Activated CD4-positive, alpha-beta T cell treated with anti-CD3 and anti-CD28 coated beads, Interleukin-2, amount 50 U/mL, for 24 hours (primary cell): Measurements from ENCODE around the gene ETFBKMT.

Experiments used
- DNase-seq, 2 donors: peaks; one replicate each; pipeline ENCODE4 v3.0.0-alpha.2; 2020; ENCODE audit warnings: low read depth in 1 of 2, low spot score in 1 of 2

ETFBKMT gene

DNA sequence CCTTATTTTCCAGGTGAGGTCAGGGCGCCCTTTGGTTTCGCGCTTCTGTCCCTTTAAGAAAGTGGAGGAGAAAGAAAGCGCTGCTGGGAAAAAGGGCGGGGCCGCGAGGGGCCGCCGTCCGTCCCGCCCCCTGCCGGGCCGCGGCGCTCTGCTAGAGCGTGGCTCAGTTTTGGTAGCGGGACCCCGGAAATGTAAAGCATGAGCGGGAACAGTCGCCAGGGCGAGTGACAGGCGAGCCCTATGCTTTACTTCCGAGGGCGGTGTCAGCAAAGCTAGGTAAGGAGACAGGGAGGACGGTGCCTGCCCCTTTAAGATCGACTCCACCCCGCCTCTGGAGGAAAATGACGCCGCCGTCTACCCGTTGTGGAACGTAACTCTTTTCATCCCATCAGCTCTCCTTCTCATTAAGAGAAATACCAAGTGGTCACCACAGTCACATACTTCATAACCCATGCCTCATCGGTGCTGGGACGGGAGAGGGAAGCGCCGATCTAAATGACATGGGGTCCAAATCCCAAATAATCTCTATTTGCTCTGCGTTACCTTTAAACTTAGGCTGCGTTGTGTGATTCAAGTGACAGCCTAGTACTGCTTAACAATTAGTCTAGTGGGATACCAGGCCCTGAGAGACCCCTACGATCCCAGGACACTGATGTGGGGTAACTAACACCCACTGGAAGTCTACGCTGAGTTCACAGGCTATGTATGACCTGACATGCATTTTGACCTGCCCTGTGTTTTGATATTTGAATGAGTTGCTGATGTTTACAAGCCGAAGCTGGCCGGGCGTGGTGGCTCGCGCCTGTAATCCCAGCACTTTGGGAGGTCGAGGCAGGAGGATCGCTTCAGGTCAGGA, at the start of gene ETFBKMT:
TSS of gene ETFBKMT (plus strand) at position 602 of the 856 bp plus-strand sequence. CDS start 2,266 bp downstream, outside the sequence.
- peak; percentile 79 to 92 for DNase-seq

DNA sequence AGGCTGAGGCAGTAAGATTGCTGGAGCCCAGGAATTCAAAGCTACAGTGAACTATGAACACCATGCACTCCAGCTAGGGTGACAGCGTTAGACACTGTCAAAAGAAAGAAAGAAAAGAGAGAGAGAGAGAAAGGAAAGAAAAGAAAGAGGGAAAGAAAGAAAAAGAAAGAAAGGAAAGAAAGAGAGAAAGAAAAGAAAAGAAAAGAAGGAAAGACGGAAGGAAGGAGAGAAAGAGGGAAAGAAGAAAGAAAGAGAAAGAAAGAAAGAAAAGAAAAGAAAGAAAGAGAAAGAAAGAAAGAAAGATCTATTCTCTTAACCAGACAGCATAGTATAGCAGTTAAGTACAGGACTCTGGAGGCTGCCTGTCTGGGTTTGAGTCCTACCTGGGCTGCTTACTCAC, 46.7 kb upstream of the ETFBKMT start:
- DNase-seq, result no peak

DNA sequence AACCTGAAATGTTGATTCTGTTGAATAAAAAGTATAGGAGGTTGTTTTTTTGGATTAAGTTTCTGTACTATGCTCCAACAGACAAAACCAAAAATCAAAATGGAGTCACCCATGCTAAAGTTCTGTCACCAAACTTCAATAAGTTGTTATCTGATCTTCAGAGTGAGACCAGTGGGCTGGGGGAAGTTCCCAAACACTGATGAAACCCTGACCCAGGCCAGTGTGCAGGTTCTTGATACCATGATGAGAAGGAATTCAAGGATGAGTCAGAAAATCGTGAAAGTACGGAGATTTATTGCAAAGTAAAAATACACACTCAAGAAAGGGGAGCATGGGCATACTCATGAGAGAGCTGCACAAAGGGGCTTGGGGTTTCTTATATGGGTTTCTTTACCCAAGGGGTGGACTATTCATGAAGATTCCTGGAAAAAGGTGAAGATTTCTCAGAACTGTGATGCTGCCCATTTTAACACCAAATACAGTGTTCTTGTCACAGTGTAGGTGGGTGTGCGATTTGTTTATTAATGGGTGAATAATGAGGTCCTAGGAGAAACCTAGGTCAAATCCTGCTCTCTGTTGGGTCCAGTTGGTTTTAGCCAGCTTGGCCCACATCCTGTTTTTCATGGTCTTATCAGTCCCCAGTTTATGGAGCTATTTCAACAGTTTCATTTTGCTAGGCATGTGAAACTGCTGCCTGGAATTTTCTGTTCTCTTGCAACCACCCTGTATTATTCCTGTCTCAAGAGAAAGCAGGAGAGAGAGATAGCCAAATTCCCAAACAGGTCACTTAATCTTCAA, 41.1 kb upstream of the ETFBKMT start:
- no peak for DNase-seq

DNA sequence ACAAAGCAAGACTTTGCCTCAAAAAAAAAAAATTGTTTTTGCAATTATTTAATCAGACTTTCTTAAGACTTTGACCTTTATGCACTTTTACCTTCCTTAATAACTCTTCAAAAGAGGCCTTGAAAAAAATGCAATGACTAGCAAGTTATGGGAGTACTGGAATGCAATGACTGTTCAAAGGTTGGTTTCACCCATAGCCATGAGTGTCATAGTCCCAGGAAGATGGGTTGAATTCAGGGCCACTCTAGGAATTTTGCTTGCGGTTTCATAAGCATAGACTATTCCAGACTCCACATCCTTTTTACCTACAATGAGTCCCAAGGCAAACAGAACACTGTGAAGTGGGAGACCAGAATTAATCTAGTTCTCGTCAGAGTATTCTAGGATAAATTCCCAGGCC, 39.2 kb upstream of the ETFBKMT start:
- DNase-seq, result no peak

GRCh38 chr12:31622038-31622437, 37.5 kb upstream of the ETFBKMT start:
- DNase-seq, result no peak

DNA sequence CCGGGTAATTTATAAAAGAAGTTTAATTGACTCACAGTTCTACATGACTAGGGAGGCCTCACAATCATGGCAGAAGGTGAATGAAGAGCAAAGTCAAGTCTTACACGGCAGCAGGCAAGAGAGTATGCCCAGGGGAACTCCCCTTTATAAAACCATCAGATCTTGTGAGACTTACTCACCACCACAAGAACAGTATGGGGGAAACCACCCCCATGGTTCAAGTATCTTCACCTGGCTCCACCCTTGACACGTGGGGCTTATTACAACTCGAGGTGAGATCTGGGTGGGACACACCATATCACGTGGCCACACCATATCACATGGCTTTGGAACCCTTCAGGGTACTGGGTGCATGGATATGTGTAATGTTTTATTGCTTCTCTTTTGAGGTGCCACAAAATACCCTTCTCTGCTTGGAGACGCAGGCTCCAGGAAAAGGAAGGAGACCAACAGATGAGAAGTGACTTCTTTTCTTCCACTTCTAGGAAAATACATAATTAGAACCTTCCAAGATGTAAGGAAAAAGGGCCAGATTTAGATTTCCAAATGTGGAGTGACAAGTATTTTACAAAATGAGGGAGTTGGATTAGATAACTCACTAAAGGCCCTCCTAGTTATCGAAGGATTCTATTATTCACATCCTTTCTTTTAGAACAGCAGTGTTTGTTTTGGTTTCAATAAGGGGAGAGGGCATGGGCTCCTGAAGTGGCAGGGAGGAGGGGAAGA, 33.1 kb upstream of the ETFBKMT start:
- DNase-seq, result no peak

GRCh38 chr12:31627456-31628054, 31.9 kb upstream of the ETFBKMT start:
- DNase-seq, result no peak

- no peak for DNase-seq
These were observed 29.4 kb upstream of the ETFBKMT start for GRCh38 chr12:31629756-31630732.

GRCh38 chr12:31631023-31631724, 28.3 kb upstream of the ETFBKMT start:
- no peak for DNase-seq

- DNase-seq, result no peak
These were observed 27.7 kb upstream of the ETFBKMT start for GRCh38 chr12:31631809-31632208.

- DNase-seq, result no peak
These were observed 26.0 kb upstream of the ETFBKMT start for GRCh38 chr12:31633464-31633863.

DNA sequence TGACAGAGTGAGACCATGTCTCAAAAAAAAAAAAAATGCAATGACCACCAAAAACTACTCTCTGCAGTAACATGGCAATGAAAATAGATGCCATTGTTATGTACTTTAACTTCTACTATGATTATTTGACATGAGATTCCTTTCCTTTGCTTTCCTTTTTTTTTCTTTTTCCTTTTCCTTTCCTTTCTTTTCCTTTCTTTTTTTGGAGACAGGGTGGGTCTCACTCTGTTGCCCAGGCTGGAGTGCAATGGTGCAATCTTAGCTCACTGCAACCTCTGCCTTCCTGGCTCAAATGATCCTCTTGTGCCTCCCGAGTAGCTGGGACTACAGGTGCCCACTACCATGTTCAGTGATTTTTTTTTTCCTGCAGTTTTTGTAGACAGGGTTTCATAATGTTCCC, 24.9 kb upstream of the ETFBKMT start:
- DNase-seq, result no peak

GRCh38 chr12:31641509-31642090, 17.9 kb upstream of the ETFBKMT start:
- DNase-seq, result no peak

- no peak for DNase-seq
These were observed 15.0 kb upstream of the ETFBKMT start for GRCh38 chr12:31644536-31644935.

DNA sequence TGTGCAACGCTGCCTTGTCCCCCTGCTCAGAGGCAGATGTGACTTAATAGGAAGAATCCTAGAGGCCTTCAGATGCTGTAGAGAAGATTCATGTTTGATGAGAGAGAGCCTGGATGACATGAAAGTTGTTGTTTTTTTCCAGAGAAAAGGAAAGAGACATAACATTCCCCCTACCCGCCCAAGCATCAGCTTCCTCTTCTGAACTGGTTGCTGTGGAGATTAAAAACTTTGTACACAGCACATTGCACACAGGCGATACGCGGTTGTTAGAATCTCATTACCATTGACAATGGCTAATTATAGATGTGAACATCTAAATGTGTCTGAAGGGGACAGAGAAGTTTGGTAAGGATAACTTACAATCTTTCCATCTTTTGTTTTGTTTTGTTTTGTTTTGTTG, 13.6 kb upstream of the ETFBKMT start:
- DNase-seq, result no peak

DNA sequence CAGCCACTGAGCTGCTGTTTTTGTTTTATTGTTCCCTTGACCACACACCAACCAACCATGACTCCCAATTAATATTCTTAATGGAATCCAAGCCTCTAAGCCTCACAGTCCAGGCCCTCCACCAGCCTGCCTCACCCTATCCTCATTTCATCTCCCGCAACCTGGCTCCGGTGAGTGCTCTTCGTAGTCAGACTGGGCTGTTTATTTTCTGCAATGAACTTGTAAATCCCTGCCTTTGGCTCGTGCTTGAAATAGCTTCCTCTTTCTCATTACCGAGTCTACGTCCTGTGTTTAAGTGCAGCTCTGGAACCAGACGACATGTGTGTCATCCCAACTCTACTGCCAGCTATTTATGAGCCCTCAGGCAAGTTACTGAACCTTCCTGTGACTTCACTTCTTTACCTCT, 12.4 kb upstream of the ETFBKMT start:
- DNase-seq, result no peak

- no peak for DNase-seq
These were observed 8.6 kb upstream of the ETFBKMT start for GRCh38 chr12:31650918-31651317.

DNA sequence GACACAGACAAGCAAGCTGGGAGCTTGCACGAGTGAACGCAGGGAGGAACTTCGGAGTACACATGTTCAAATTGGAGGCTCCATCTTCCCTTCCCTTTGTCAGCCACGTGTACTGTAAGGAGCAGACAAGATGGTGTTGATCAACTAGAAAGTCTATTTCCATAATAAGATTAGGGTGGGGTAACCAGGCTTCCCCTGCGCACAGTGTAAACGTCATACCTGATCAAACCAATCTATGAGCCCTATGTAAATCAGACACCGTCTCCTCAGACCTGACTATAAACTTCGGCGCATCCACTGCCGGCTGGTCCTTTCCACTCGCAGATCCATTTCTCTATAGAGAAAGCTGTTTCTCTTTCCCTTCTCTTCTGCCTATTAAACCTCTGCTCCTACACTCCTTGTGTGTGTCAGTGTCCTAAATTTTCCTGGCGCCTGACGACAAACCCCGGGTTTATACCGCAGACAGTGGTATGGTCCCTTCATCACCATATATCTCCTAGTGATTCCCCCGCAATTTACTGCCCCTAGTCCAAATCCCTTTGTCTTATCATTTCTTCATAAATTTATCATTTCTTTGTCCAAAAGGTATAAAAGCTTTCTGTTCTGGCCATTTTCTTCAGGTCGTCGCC, 7.5 kb upstream of the ETFBKMT start:
- DNase-seq, result no peak

DNA sequence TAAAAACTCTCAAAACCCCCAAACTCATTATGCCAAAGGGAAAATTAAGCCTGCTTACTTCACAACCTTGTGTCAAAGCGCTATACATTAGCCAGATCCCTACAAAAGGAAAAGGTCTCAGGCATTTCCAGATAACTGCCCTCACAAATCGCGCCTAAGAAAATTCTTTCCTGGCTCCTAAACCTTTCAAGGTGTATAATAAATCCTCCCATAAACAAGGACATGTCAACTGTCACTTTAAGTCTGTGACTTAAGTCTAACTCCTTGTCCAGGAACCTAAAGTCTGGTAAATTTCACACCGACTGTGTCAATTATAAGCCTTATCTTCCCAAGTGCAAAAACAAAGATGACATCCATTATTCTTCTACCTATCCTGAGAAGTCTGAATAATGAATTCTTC, 4.3 kb upstream of the ETFBKMT start:
- DNase-seq, result no peak
